GM23338 (cell line): ENCODE measurements around the gene KRTAP10-6. TPM values are rescaled to one million over a fixed set of nuclear protein-coding genes. Genes with fewer than 3 reads are reported as not detected.
A peak's percentile ranks its signal among the peaks of the same experiment; 100 is the strongest.

Experiments used
- ATAC-seq: fragments of 200-7000 bp; cut with Tn5 transposase; 3 replicates; pipeline ENCODE4 v1.9.1; 2020
- DNase-seq: peaks from one replicate; pipeline ENCODE4 v3.0.0-alpha.2; 2015; ENCODE audit warnings: low spot score
- H2AFZ ChIP-seq: fragments of 200-600 bp; sonication (generic); 2 replicates; pipeline ENCODE4 v1.8.0; 2016; ENCODE audit warnings: antibody characterized with exemption, mild to moderate bottlenecking, moderate library complexity
- H3F3A ChIP-seq: fragments of 200-600 bp; sonication (generic); replicated peaks from 2 replicates; pipeline ENCODE4 v1.8.0; 2017; ENCODE audit warnings: antibody characterized with exemption, mixed run types, low read depth
- H3K27ac ChIP-seq: fragments of 200-600 bp; sonication (generic); 2 replicates; pipeline ENCODE4 v1.6.1; 2016; ENCODE audit warnings: low read depth
- H3K27me3 ChIP-seq: fragments of 200-600 bp; sonication (generic); 2 replicates; pipeline ENCODE4 v1.8.0; 2016; ENCODE audit warnings: mild to moderate bottlenecking, mixed run types, moderate library complexity; ENCODE audit not compliant: insufficient read depth
- H3K36me3 ChIP-seq: fragments of 200-600 bp; sonication (generic); 2 replicates; pipeline ENCODE4 v1.8.0; 2016; ENCODE audit warnings: mild to moderate bottlenecking; ENCODE audit not compliant: insufficient read depth
- H3K4me1 ChIP-seq: fragments of 200-600 bp; sonication (generic); 2 replicates; pipeline ENCODE4 v1.8.0; 2016; ENCODE audit warnings: mild to moderate bottlenecking, moderate library complexity; ENCODE audit not compliant: insufficient read depth
- H3K4me2 ChIP-seq: fragments of 200-600 bp; sonication (generic); 2 replicates; pipeline ENCODE4 v1.7.1; 2017; ENCODE audit warnings: mixed run types
- H3K4me3 ChIP-seq: fragments of 200-600 bp; sonication (generic); 2 replicates; pipeline ENCODE4 v1.6.1; 2016; ENCODE audit warnings: mixed run types
- H3K79me2 ChIP-seq: fragments of 200-600 bp; sonication (generic); replicated peaks from 2 replicates; pipeline ENCODE4 v1.8.0; 2017; ENCODE audit warnings: mild to moderate bottlenecking; ENCODE audit not compliant: insufficient read depth
- H3K9me2 ChIP-seq: fragments of 200-600 bp; sonication (generic); 2 replicates; pipeline ENCODE4 v1.8.0; 2017; ENCODE audit not compliant: insufficient read depth
- H4K20me1 ChIP-seq: fragments of 200-600 bp; sonication (generic); replicated peaks from 2 replicates; pipeline ENCODE4 v1.8.0; 2017; ENCODE audit warnings: mild to moderate bottlenecking; ENCODE audit not compliant: insufficient read depth
- H3K27ac Mint-ChIP-seq: 2 replicates; pipeline ENCODE4 v1.8.0; 2020; ENCODE audit warnings: inconsistent platforms, mild to moderate bottlenecking, moderate library complexity, mixed read lengths
- H3K27me3 Mint-ChIP-seq: 3 replicates; pipeline ENCODE4 v1.8.0; 2022; ENCODE audit warnings: low read depth, mild to moderate bottlenecking, moderate library complexity, mixed read lengths, inconsistent platforms; ENCODE audit not compliant: insufficient read depth, poor library complexity
- H3K36me3 Mint-ChIP-seq: 3 replicates; pipeline ENCODE4 v1.8.0; 2021; ENCODE audit warnings: low read depth, mild to moderate bottlenecking, inconsistent platforms, moderate library complexity, mixed read lengths
- H3K4me1 Mint-ChIP-seq: 3 replicates; pipeline ENCODE4 v1.8.0; 2020; ENCODE audit warnings: mild to moderate bottlenecking, inconsistent platforms, mixed read lengths
- H3K4me3 Mint-ChIP-seq: 3 replicates; pipeline ENCODE4 v1.8.0; 2021; ENCODE audit warnings: moderate library complexity, mild to moderate bottlenecking, inconsistent platforms, mixed read lengths
- H3K9me3 Mint-ChIP-seq: 3 replicates; pipeline ENCODE4 v1.8.0; 2020; ENCODE audit warnings: moderate library complexity, mild to moderate bottlenecking, inconsistent platforms, mixed read lengths
- CTCF ChIP-seq, 2 experiments: fragments of 200-600 bp in 1 of 2; sonication (generic) in 1 of 2; conservative IDR thresholded peaks; 2 replicates each; pipeline versions ENCODE4 v1.5.1 to v1.6.1; 2016 to 2017; ENCODE audit warnings: antibody characterized with exemption in 2 of 2, low read depth in 2 of 2, mild to moderate bottlenecking in 2 of 2, moderate library complexity in 1 of 2
- EZH2phosphoT487 ChIP-seq: fragments of 200-600 bp; sonication (generic); IDR thresholded peaks from one replicate; pipeline ENCODE4 v1.8.1; 2018; ENCODE audit warnings: antibody characterized with exemption; ENCODE audit not compliant: unreplicated experiment
- JUNB ChIP-seq: IDR thresholded peaks from one replicate; pipeline ENCODE4 v1.6.1; 2016; ENCODE audit warnings: antibody characterized with exemption; ENCODE audit not compliant: unreplicated experiment
- ZNF331 ChIP-seq: fragments of 250-450 bp; sonication (Bioruptor Pico); IDR thresholded peaks from 2 replicates; pipeline ENCODE4 v1.5.0; 2020; ENCODE audit warnings: low read depth, mild to moderate bottlenecking, moderate library complexity
- polyA plus RNA-seq: library from polyadenylated mRNA; unstranded; fragments of >200 nt; fragmentation: Nextera tagmentation; extraction: Ambion mirVana; gene quantifications from 2 replicates; pipeline ENCODE4 v1.2.1, GENCODE V29; 2016
- total RNA-seq: library from RNA; depleted of rRNA; stranded (reverse); fragments of >200 nt; shearing (Covaris generic); gene quantifications from 2 replicates; pipeline ENCODE4 v1.2.3, GENCODE V29; 2014
- TF ChIP-seq, protein P1 (sequence below): fragments of 250-450 bp; sonication (Bioruptor Pico); IDR thresholded peaks from 2 replicates; pipeline ENCODE4 v1.5.0; 2020; ENCODE audit warnings: mild to moderate bottlenecking, moderate library complexity
- TF ChIP-seq, protein P2 (sequence below): IDR thresholded peaks from 2 replicates; pipeline ENCODE4 v1.6.1; 2016; ENCODE audit warnings: antibody characterized with exemption

The KRTAP10-6 gene
- total and polyA plus RNA-seq, 2 experiments from 2014 or later = not detected

DNA sequence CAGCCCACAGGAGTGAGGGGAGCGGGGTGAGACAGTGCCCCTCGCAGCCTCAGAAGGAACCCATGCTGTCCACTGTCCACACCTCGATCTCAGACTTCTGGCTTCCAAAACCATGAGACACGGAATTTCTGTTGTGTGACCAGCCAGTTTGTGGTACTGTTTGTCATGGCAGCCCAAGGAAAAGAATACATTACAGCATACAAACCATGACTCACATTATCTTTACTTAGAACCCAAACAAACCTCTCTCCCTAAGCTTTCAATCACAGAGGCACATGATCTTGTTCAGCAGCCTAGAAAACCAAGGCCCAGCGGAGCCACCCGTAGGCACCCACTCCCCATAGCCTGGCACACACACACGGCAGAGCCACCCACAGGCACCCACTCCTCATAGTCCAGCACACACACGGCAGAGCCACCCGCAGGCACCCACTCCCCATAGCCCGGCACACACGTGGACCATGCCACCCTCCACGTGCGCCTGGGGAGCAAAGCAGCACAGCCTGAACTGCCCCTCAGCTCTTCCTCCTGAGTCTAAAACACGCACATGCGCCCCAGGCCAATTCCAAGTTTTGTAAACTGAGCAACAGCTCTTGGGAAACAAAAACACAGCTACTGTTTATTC lies 19.2 kb downstream of the KRTAP10-6 start:
- no peak for ATAC-seq
- H3K4me3 Mint-ChIP-seq = no peak overlapping the region
- no peak for DNase-seq

GRCh38 chr21:44571844-44572782 lies 20.2 kb downstream of the KRTAP10-6 start:
- Histone ChIP-seq H3K27me3 (no peaks in the 10 kb centered on the region), H4K20me1 (no peaks in the 10 kb centered on the region), H3F3A (no peaks in the 10 kb centered on the region), H2AFZ (no peak overlapping the region), H3K27ac (no peak overlapping the region), H3K4me2 (no peak overlapping the region), H3K4me3 (no peak overlapping the region), H3K36me3 (no peaks in the 10 kb centered on the region), H3K79me2 (no peaks in the 10 kb centered on the region), H3K4me1 (no peaks in the 10 kb centered on the region), H3K9me2 (no peaks in the 10 kb centered on the region)
- H3K27ac Mint-ChIP-seq = no peak overlapping the region
- peaks cover 3% of the 10 kb centered on the region for H3K4me1 Mint-ChIP-seq
- peaks cover 4% of the 10 kb centered on the region; the same call in 2 of the 3 replicates for H3K36me3 Mint-ChIP-seq
- H3K27me3 Mint-ChIP-seq = peaks cover 13% of the 10 kb centered on the region
- no peak for DNase-seq
- no peak for ATAC-seq
- TF ChIP-seq ZNF331 (CRISPR knock-in tag) (no peak), EZH2phosphoT487 (no peak), JUNB (no peak), CTCF (conservative IDR thresholded peaks at IDR 0.05; ENCODE audit: low read depth in 2 of 2) (no peak)
- TF ChIP-seq, protein P1, sequence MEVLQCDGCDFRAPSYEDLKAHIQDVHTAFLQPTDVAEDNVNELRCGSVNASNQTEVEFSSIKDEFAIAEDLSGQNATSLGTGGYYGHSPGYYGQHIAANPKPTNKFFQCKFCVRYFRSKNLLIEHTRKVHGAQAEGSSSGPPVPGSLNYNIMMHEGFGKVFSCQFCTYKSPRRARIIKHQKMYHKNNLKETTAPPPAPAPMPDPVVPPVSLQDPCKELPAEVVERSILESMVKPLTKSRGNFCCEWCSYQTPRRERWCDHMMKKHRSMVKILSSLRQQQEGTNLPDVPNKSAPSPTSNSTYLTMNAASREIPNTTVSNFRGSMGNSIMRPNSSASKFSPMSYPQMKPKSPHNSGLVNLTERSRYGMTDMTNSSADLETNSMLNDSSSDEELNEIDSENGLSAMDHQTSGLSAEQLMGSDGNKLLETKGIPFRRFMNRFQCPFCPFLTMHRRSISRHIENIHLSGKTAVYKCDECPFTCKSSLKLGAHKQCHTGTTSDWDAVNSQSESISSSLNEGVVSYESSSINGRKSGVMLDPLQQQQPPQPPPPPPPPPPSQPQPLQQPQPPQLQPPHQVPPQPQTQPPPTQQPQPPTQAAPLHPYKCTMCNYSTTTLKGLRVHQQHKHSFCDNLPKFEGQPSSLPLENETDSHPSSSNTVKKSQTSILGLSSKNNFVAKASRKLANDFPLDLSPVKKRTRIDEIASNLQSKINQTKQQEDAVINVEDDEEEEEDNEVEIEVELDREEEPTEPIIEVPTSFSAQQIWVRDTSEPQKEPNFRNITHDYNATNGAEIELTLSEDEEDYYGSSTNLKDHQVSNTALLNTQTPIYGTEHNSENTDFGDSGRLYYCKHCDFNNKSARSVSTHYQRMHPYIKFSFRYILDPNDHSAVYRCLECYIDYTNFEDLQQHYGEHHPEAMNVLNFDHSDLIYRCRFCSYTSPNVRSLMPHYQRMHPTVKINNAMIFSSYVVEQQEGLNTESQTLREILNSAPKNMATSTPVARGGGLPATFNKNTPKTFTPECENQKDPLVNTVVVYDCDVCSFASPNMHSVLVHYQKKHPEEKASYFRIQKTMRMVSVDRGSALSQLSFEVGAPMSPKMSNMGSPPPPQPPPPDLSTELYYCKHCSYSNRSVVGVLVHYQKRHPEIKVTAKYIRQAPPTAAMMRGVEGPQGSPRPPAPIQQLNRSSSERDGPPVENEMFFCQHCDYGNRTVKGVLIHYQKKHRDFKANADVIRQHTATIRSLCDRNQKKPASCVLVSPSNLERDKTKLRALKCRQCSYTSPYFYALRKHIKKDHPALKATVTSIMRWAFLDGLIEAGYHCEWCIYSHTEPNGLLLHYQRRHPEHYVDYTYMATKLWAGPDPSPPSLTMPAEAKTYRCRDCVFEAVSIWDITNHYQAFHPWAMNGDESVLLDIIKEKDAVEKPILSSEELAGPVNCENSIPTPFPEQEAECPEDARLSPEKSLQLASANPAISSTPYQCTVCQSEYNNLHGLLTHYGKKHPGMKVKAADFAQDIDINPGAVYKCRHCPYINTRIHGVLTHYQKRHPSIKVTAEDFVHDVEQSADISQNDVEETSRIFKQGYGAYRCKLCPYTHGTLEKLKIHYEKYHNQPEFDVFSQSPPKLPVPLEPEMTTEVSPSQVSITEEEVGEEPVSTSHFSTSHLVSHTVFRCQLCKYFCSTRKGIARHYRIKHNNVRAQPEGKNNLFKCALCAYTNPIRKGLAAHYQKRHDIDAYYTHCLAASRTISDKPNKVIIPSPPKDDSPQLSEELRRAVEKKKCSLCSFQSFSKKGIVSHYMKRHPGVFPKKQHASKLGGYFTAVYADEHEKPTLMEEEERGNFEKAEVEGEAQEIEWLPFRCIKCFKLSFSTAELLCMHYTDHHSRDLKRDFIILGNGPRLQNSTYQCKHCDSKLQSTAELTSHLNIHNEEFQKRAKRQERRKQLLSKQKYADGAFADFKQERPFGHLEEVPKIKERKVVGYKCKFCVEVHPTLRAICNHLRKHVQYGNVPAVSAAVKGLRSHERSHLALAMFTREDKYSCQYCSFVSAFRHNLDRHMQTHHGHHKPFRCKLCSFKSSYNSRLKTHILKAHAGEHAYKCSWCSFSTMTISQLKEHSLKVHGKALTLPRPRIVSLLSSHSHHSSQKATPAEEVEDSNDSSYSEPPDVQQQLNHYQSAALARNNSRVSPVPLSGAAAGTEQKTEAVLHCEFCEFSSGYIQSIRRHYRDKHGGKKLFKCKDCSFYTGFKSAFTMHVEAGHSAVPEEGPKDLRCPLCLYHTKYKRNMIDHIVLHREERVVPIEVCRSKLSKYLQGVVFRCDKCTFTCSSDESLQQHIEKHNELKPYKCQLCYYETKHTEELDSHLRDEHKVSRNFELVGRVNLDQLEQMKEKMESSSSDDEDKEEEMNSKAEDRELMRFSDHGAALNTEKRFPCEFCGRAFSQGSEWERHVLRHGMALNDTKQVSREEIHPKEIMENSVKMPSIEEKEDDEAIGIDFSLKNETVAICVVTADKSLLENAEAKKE (CRISPR knock-in tag) = no peak
- TF ChIP-seq, protein P2, sequence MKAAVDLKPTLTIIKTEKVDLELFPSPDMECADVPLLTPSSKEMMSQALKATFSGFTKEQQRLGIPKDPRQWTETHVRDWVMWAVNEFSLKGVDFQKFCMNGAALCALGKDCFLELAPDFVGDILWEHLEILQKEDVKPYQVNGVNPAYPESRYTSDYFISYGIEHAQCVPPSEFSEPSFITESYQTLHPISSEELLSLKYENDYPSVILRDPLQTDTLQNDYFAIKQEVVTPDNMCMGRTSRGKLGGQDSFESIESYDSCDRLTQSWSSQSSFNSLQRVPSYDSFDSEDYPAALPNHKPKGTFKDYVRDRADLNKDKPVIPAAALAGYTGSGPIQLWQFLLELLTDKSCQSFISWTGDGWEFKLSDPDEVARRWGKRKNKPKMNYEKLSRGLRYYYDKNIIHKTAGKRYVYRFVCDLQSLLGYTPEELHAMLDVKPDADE = no peak
- H3K4me3 Mint-ChIP-seq = no peak overlapping the region
- peaks cover 36% of the 10 kb centered on the region for H3K9me3 Mint-ChIP-seq

More for the DNA sequence above, 19.2 kb downstream of the KRTAP10-6 start:
- Histone ChIP-seq H3K4me1 (no peaks in the 10 kb centered on the region), H3K27me3 (no peaks in the 10 kb centered on the region), H2AFZ (0 out of 2 replicates have a peak overlapping the region, but pooled peaks have one; percentile 38), H3K79me2 (no peaks in the 10 kb centered on the region), H3K4me2 (no peak overlapping the region), H3K9me2 (no peaks in the 10 kb centered on the region), H4K20me1 (no peaks in the 10 kb centered on the region), H3F3A (no peaks in the 10 kb centered on the region), H3K36me3 (no peaks in the 10 kb centered on the region), H3K27ac (no peak overlapping the region), H3K4me3 (no peak overlapping the region)
- TF ChIP-seq, protein P2 = no peak
- TF ChIP-seq EZH2phosphoT487 = no peak
- Mint-ChIP-seq H3K27me3 (peaks cover 16% of the 10 kb centered on the region), H3K9me3 (peaks cover 43% of the 10 kb centered on the region), H3K4me1 (peaks cover 3% of the 10 kb centered on the region), H3K27ac (no peak overlapping the region), H3K36me3 (peaks cover 7% of the 10 kb centered on the region)
